Measurements from ENCODE around the gene MON1B. TPM values are rescaled to one million over a fixed set of nuclear protein-coding genes. Genes with fewer than 3 reads are reported as not detected.

The MON1B gene
- total and polyA plus RNA-seq, 2 of the 8 experiments (the other 6 are each of a cell fraction or from before 2014, with no cell fraction given): 20.0 to 45.9 TPM

- H3K4me1 ChIP-seq (replicated peaks in 1 of 4; ENCODE audit: control insufficient read depth in 3 of 4, insufficient read depth in 4 of 4, low read length in 3 of 4): no peaks in the 10 kb centered on the region
- no peak overlapping the region for H2BK15ac ChIP-seq (ENCODE audit: low read length)
- no peak overlapping the region for H4K5ac ChIP-seq (ENCODE audit: insufficient read length, low read depth, low read length)
- no peak overlapping the region for H3K4me3 ChIP-seq (ENCODE audit: extremely low read depth in 1 of 4, insufficient read depth in 2 of 4, low read depth in 3 of 4, low read length in 4 of 4)
- no peak overlapping the region for H4K8ac ChIP-seq (ENCODE audit: extremely low read depth, insufficient read depth, low read length)
- H2BK20ac ChIP-seq (ENCODE audit: low read length): no peak overlapping the region
- 91% methylated on average over 2 of the region's 2 CpGs; no CpG with 5 or more reads in 1 of the 2 experiments for WGBS, 2 experiments (ENCODE audit: extremely low coverage in 1 of 2, insufficient coverage in 1 of 2, insufficient read length in 1 of 2, insufficient replicate concordance in 2 of 2, low coverage in 1 of 2, low lambda C conversion rate in 2 of 2, missing lambda C conversion rate in 1 of 2)
- no peak overlapping the region for H3K4me2 ChIP-seq (ENCODE audit: insufficient read depth in 1 of 2, low read depth in 2 of 2, low read length in 2 of 2)
- no peaks in the 10 kb centered on the region for H3K9me3 ChIP-seq (ENCODE audit: insufficient read depth in 2 of 2, low read depth in 1 of 2, low read length in 1 of 2)
- no peak overlapping the region for H3K4ac ChIP-seq (replicated peaks; ENCODE audit: insufficient read length, low read depth, low read length)
- no peaks in the 10 kb centered on the region for H3K79me1 ChIP-seq (ENCODE audit: low read depth, low read length)
- no peaks in the 10 kb centered on the region for H3K23me2 ChIP-seq (ENCODE audit: low read depth, low read length)
- H2AK5ac ChIP-seq (ENCODE audit: low read depth, low read length): no peak overlapping the region
- no peak overlapping the region for H3K56ac ChIP-seq (replicated peaks; ENCODE audit: insufficient read length, low read depth, low read length)
- no peak overlapping the region for H4K91ac ChIP-seq (replicated peaks; ENCODE audit: insufficient read length, low read length)
- POLR2A ChIA-PET (ENCODE audit: partially characterized antibody): no interaction called here
- FAIRE-seq (no peak), DNase-seq (ENCODE audit: low read depth in 1 of 2, low spot score in 2 of 2) (no peak)
- CTCF ChIA-PET (ENCODE audit: partially characterized antibody): interaction anchor here (1.0 to 1.1 kb wide), 2 partner anchors 109 to 224 kb away, joined by 3 read pairs; no protein-coding TSS in a partner anchor
- no peaks in the 10 kb centered on the region for H3K36me3 ChIP-seq (ENCODE audit: control insufficient read depth in 2 of 4, insufficient read depth in 4 of 4, low read length in 3 of 4)
- no peak overlapping the region for H2AFZ ChIP-seq (ENCODE audit: low read length)
- no peaks in the 10 kb centered on the region for H4K20me1 ChIP-seq (replicated peaks in 1 of 2; ENCODE audit: control insufficient read depth in 1 of 2, insufficient read depth in 2 of 2, low read length in 2 of 2)
- no peak overlapping the region for H2BK5ac ChIP-seq (ENCODE audit: low read depth, low read length)
- H3K79me2 ChIP-seq (ENCODE audit: control insufficient read depth in 1 of 2, insufficient read depth in 2 of 2, low read length in 2 of 2): no peaks in the 10 kb centered on the region
- no peak overlapping the region for H3K23ac ChIP-seq (ENCODE audit: insufficient read length)
- H3K18ac ChIP-seq (ENCODE audit: extremely low read depth, low read length): no peak overlapping the region
- H3K27me3 ChIP-seq (replicated peaks in 1 of 4; ENCODE audit: control insufficient read depth in 3 of 4, extremely low read depth in 1 of 4, insufficient read depth in 3 of 4, low read length in 3 of 4): no peaks in the 10 kb centered on the region
- no peak overlapping the region for H2BK12ac ChIP-seq (ENCODE audit: low read depth, low read length)
- no peak overlapping the region for H3K9ac ChIP-seq (replicated peaks in 1 of 4; ENCODE audit: extremely low read depth in 1 of 4, low read depth in 3 of 4, low read length in 3 of 4)
- H2BK120ac ChIP-seq (replicated peaks; ENCODE audit: low read depth, low read length): no peak overlapping the region
- H3K27ac ChIP-seq (ENCODE audit: low read depth, low read length): no peak overlapping the region
- H3K14ac ChIP-seq (ENCODE audit: insufficient read length): no peak overlapping the region
- TF ChIP-seq E2F6 (IDR thresholded peaks at IDR 0.05) (no peak), ZNF274 (IDR thresholded peaks at IDR 0.05; ENCODE audit: borderline replicate concordance, extremely low read depth, low read length) (no peak), ATF2 (IDR thresholded peaks at IDR 0.05; ENCODE audit: low read length) (no peak)
Observed at GRCh38 chr16:77166726-77167125, 24.3 kb upstream of the MON1B start.
